Frontal cortex (tissue), 1 donor: ENCODE results near the gene IFNB1. TPM values are rescaled to one million over a fixed set of nuclear protein-coding genes. Genes with fewer than 3 reads are reported as not detected.

Experiments
- small RNA-seq: library from RNA; depleted of rRNA; stranded (forward); fragments of <200 nt; gene quantifications from one replicate; pipeline ENCODE3, GENCODE V24; 2014
- total RNA-seq: library from RNA; depleted of rRNA; stranded (reverse); fragments of >200 nt; gene quantifications from one replicate; pipeline ENCODE4 v1.2.3, GENCODE V29; 2014

The IFNB1 gene
- total RNA-seq, 1 donor from 2014 or later = not detected

Small RNAs within 50 kb of the gene (small RNA-seq; reads per million reads assigned to genes)
- gene IFNWP4 = not detected

Other genes starting within 250 kb of the IFNB1 start
- 0.41 TPM for gene HACD4, start 46.3 kb downstream of the IFNB1 start, total RNA-seq
- not detected for gene IFNW1, start 63.9 kb upstream of the IFNB1 start, total RNA-seq
- not detected for gene IFNA21, start 88.7 kb upstream of the IFNB1 start, total RNA-seq
- not detected for gene IFNA4, start 109.6 kb upstream of the IFNB1 start, total RNA-seq
- not detected for gene IFNA7, start 124.3 kb upstream of the IFNB1 start, total RNA-seq
- not detected for gene IFNA10, start 129.2 kb upstream of the IFNB1 start, total RNA-seq
- not detected for gene IFNA16, start 139.4 kb upstream of the IFNB1 start, total RNA-seq
- not detected for gene IFNA17, start 150.3 kb upstream of the IFNB1 start, total RNA-seq
- gene IFNA14, start 162.1 kb upstream of the IFNB1 start, total RNA-seq = not detected
- not detected for gene IFNA5, start 227.4 kb upstream of the IFNB1 start, total RNA-seq